ENCODE measurements around the gene RNGTT.
"Not testable (repeated sequence)": the region's sequence is repeated elsewhere in the genome, so short reads cannot be mapped to it uniquely, and the experiment has no call there.

Gene RNGTT

DNA sequence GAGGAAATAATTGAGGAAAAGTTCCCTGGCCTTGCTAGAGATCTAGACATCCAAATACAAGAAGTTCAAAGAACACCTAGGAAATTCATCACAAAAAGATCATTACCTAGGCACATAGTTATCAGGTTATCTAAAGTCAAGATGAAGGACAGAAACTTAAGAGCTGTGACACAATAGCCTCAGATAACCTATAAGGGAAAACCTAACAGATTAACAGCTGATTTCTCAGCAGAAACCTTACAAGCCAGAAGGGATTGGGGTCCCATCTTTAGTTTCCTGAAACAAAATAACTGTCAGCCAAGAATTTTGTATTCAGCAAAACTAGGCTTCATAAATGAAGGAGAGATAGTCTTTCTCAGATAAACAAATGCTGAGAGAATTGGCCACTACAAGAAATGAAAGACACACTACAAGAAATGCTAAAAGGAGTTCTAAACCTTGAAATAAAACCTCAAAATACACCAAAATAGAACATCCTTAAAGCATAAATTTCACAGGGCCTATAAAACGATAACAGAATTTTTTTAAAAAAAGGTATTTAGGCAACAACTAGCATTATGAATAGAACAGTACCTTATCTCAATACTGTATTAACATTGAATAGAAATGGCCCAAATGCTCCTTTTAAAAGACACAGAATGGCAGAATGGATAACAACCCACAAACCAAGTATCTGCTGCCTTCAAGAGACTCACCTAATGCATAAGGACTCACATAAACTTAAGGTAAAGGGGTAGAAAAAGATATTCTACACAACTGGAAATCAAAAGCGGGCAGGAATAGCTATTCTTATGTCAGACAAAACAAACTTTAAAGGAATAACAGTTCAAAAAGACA is 9.7 kb downstream of the RNGTT start:
- no peak for DNase-seq (ENCODE audit: low read depth)
- H3K4me3 ChIP-seq (ENCODE audit: control insufficient read depth, low read depth, low read length) = no peak overlapping the region
- TF ChIP-seq, protein P1, sequence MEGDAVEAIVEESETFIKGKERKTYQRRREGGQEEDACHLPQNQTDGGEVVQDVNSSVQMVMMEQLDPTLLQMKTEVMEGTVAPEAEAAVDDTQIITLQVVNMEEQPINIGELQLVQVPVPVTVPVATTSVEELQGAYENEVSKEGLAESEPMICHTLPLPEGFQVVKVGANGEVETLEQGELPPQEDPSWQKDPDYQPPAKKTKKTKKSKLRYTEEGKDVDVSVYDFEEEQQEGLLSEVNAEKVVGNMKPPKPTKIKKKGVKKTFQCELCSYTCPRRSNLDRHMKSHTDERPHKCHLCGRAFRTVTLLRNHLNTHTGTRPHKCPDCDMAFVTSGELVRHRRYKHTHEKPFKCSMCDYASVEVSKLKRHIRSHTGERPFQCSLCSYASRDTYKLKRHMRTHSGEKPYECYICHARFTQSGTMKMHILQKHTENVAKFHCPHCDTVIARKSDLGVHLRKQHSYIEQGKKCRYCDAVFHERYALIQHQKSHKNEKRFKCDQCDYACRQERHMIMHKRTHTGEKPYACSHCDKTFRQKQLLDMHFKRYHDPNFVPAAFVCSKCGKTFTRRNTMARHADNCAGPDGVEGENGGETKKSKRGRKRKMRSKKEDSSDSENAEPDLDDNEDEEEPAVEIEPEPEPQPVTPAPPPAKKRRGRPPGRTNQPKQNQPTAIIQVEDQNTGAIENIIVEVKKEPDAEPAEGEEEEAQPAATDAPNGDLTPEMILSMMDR (IDR thresholded peaks at IDR 0.05; ENCODE audit: control insufficient read depth, insufficient read depth, low read depth, low read length, missing control alignments) = no peak

DNA sequence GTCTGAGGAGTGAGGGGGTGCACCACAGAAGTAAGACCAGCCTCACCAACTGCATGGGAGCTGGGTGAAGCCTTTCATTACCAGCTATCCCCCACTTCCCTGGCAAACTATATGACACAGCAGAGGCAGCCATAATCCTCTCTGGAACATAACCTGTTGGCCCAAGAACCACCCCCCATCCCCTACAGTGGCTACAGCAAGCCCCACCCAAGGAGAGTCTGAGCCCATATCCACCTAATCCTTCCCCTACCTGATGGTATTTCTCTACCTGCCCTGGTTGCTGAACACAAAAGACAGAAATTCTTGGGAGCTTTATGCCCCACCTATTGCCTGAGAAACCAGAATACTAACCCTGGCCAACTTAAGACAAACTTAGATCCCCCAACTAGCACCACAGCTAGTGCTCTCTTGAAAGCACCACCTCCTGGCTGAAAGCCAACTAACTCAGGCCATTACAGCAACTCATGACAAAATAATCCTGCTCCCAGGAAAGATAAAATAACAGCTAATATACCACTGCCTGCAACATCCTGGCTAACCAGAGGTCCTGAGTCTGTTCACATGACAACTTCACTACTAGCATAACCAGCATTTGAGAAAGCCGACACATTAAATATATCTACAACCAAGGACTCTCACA is 11.2 kb downstream of the RNGTT start:
- DNase-seq (ENCODE audit: low read depth) = no peak
- no peak overlapping the region for H3K4me3 ChIP-seq (ENCODE audit: control insufficient read depth, low read depth, low read length)
- TF ChIP-seq, protein P1 (IDR thresholded peaks at IDR 0.05; ENCODE audit: control insufficient read depth, insufficient read depth, low read depth, low read length, missing control alignments) = no peak

DNA sequence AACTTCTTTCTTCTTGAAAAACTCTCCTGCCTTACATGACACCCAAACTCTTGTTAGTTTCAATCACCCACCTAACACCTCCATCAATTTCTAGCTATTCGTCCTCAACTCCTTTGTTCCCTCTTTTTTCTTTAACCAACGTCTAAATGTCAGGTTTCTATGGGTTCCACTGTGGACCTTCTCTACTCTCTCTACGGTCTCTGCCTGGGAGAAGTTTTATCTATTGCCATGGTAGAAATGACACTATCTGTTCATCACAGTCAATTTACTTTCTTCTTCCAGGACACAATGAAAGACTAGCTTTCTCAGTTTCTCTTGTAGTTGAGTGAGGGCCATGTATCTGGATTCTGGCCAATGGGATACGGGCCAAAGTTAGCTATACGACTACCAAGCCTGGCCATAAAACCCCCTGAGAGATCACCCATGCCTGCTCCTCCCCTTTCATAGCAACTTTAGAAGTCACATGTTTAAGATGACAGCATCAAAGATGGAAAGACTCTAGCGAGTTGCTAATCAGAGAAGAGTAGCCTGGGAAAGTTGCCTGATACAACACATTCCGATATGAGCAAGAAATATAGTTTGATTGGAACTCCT is 17.9 kb downstream of the RNGTT start:
- TF ChIP-seq, protein P1 (IDR thresholded peaks at IDR 0.05; ENCODE audit: control insufficient read depth, insufficient read depth, low read depth, low read length, missing control alignments) = no peak
- DNase-seq (ENCODE audit: low read depth) = no peak
- no peak overlapping the region for H3K4me3 ChIP-seq (ENCODE audit: control insufficient read depth, low read depth, low read length)

DNA sequence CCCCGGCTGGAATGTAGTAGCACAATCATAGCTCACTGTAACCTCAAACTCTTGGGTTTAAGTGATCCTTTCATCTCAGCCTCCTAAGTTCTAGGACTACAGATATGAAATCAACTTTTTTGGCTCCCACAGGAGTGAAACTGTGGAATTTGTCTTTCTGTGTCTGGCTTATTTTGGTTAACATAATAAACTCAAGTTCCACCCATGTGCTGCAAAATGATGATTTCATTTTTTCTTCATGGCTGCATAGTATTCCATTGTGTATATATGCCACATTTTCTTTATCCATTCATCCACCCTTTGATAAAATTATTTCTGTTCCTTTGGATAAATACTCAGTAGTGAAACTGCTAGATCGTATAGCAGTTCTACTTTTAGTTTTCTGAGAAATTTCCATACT is 29.9 kb downstream of the RNGTT start:
- no peak for DNase-seq (ENCODE audit: low read depth)
- TF ChIP-seq, protein P1 (IDR thresholded peaks at IDR 0.05; ENCODE audit: control insufficient read depth, insufficient read depth, low read depth, low read length, missing control alignments) = no peak
- H3K4me3 ChIP-seq (ENCODE audit: control insufficient read depth, low read depth, low read length) = no peak overlapping the region

DNA sequence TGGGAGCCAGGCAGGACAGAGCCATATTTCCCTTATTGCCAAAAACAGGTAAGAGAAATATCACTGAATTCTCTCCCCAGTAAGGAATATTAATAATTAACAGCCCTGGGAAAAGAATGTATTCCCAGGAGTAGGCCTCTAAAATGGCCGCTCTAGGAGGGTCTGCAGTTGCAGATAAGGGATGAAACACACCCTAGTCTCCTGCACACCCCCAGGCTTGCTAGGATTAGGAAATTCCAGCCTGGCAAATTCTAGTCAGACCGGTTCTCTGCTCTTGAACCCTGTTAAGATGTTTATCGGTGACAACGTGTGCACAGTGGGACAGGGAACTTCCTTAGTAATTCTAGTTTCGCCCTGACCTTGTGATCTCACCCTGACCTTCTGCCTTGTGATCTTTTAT is 31.4 kb downstream of the RNGTT start:
- not testable (repeated sequence) for DNase-seq (ENCODE audit: low read depth); H3K4me3 ChIP-seq (ENCODE audit: control insufficient read depth, low read depth, low read length)

DNA sequence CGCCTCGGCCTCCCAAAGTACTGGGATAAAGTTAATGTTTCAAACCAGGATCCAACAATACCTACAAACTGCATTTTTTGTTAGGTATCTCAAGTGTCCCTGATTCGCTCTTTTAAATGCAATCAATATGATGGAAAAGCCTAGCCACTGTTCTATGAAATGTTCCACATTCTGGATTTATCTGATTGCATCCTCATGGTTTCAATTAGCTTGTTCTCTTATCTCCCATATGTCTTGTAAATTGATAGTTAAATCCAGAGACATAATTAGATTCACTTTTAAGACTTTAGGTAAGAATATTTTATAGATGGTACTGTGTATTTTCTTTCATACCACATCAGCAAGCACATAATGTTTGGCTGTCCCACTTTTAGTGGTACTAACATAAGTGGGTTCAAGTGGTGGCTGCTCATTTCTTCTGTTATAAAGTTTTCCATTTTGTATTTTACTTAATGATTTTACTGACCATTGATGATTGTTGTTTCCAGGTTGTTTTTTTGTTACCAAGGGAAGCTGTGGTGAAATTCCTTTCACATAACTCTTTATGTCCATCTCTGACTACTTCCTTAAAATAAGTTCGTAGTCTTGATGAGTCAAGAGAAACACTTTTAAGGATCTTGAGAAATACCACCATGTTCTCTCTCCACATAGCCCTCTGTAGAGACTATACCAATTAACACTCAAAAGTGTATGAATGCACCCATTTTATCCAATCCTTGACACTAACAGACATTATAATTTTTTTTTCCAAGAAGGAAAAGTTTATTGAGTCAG is 40.5 kb downstream of the RNGTT start:
- DNase-seq (ENCODE audit: low read depth) = no peak
- no peak overlapping the region for H3K4me3 ChIP-seq (ENCODE audit: control insufficient read depth, low read depth, low read length)
- TF ChIP-seq, protein P1 (IDR thresholded peaks at IDR 0.05; ENCODE audit: control insufficient read depth, insufficient read depth, low read depth, low read length, missing control alignments) = no peak
